22Rv1 (cell line): ENCODE data around the gene SH3PXD2A.

Source experiments
- H3K27ac ChIP-seq: fragments of 450-650 bp; 2 replicates; pipeline ENCODE4 v1.5.1; 2017
- CTCF ChIP-seq: fragments of 450-650 bp; IDR thresholded peaks from 2 replicates; pipeline ENCODE4 v1.5.1; 2017; ENCODE audit warnings: mild to moderate bottlenecking
- ZFX ChIP-seq: fragments of 450-650 bp; IDR thresholded peaks from 2 replicates; pipeline ENCODE4 v1.6.1; 2017; ENCODE audit warnings: antibody characterized with exemption, borderline replicate concordance

The SH3PXD2A gene

DNA sequence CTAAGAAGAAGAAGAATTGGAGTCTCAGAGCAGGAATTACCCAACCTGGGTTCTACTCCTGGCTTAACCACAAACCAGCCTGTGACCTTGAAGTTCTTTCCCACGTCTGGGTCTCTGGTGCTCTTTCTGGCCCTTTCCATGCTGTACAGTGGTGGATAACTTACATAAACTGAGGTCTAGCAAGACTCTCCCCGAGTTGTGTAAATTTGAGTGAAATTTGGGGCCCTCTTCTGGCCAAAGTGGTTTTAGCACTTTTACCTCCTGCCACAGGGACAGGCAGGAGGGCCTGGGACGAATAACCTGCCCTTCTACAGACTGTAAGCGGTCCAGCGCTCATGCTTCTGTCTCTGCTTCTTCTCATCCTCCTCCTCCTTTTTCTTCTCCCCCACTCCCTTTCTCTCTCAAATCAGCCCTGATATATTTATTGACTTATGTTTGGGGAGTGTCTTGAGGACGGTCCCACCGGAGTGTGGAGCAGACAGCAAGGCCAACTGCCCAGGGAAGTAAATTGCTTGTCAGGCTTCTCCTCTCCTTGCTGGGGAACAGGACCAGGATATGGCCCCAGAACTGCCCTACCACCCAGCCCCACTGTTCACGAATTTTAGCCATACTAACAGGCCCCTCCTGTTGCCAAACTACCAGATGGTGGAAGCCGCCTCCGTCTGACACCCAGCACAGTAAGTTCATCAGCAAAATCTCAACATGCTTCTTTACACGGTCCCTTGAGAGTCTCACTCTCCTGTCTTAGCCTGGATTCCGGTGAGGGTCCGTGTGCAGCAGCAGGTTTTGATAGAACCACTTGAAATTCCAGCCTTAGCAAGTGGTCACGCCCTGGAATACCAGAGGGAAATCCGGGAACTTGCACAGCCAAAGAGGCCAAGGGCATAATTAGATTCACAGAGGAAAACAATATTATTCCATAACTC, 4.0 kb upstream of the SH3PXD2A start:
- TF ChIP-seq ZFX (no peak), CTCF (peak; percentile 75)
- H3K27ac ChIP-seq = no peak overlapping the region

- TF ChIP-seq ZFX (no peak), CTCF (no peak)
- no peak overlapping the region for H3K27ac ChIP-seq
These were observed 3.0 kb upstream of the SH3PXD2A start for GRCh38 chr10:103858360-103858759.

DNA sequence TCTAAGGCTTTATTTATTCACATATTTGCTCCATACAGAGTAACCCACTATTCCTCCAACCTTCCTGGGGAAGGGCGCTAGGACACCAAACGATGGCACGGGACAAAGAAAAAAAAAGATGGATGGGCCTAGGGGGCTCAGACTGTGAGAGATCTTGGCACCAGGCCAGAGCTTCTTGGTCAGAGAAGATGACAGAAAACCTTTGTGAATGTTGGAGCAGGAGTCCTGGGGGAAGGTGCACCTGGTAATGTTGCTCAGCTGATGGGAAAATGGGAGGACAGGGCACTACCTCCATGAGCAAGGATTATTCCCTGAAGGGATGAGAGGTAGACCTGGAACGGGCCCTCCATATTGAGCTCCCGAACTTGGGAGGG, 1.4 kb upstream of the SH3PXD2A start:
- H3K27ac ChIP-seq = no peak overlapping the region

DNA sequence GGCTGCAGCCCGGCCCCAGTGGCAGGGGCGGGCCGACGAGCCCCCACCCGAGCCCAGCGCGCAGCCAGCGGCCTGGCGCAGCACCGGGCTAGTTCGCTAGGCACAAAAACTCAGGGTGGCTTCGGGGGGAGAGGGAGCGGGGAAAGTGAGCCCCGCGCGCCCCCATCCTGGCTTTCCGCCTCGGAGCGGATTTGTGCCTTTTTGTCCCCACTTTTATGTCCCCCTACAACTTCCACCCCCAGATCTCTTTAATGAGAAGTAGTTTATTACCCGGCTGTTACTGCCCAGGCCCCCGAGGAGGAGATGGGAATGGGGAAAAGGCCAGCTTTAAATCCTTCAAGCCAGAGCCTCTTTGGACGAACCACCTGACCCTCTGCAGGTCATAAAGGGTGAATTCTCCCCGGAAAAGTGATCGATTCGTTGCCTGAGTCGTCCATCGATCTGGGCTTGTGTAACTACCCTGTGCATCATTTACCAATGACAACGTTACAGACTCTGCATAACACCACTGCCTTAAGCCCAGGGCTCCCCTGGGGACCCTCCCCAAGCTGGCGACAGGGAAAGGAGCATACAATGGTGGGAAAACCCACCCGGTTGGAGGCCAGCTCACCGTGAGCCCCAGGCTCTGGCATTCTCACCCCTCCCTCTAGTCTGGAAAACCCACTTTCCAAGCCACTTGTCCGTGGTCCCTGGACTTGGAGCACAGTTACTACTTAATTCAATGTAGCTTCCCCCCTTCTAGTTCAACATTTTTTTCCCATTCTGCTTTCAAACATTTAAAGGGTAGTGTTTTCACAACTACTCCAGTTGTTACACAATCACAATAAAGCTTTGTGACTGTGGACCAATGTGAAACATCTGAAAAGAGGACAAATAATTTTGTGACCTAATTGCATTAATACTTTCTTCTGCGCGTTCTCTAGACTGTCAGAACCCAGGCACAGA, 748 bp upstream of the SH3PXD2A start:
- no peak for TF ChIP-seq ZFX
- TF ChIP-seq CTCF = no peak
- no peak overlapping the region for H3K27ac ChIP-seq

More for the DNA sequence above, 1.4 kb upstream of the SH3PXD2A start:
- TF ChIP-seq ZFX = no peak
- TF ChIP-seq CTCF = no peak

GRCh38 chr10:103854686-103855391, 537 bp downstream of the SH3PXD2A start:
- no peak for TF ChIP-seq ZFX
- TF ChIP-seq CTCF = no peak
- no peak overlapping the region for H3K27ac ChIP-seq

GRCh38 chr10:103854265-103854685, 1.1 kb downstream of the SH3PXD2A start:
- no peak for TF ChIP-seq ZFX
- TF ChIP-seq CTCF = no peak
- no peak overlapping the region for H3K27ac ChIP-seq
